Activated T-cell treated with anti-CD3 and anti-CD28 coated beads for 24 hours (primary cell): ENCODE measurements around the gene NDNF.

Experiments used
- DNase-seq: peaks from one replicate; pipeline ENCODE4 v3.0.0-alpha.2; 2020; ENCODE audit warnings: low read depth

Gene NDNF

DNA sequence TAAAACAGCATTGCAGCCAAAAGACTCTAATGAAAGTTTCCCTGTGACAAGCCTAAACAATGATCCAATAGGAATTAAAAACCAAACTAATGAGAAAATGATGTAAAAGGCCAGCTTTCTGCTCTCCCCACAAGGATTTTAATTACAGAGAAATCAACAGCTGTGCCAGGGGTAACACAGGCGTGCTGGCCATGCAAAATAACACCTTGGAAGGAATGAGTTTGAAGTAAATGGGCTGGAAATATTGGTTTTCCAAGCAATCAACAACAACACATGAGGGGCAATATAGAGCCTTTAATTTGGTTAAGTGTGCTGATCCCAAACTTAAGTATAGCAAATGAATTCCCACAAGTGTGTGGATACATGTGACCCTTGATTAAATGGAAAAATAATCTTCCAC, 56.9 kb downstream of the NDNF start:
- no peak for DNase-seq

DNA sequence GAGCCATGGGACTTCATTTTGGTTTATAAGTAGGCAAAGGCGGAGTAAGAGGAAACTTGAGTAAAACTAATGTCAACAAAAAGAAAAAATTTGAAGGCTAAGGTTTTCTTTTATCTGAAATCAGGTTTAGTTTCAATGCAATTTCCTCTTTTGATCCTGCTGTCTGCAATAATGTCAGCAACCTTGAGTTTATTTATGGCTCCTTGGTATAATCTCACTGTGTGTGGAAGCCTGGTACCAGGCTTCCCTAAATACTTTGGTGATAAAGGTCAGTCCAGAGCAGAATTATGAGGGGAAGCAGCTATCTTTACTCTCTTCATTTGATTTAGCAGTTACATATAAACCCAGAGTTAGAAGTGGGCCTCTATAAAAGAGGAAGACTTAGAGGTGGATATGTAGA, 57.8 kb downstream of the NDNF start:
- DNase-seq, result no peak

GRCh38 chr4:121011780-121012340, 60.5 kb downstream of the NDNF start:
- no peak for DNase-seq

GRCh38 chr4:121011138-121011537, 61.2 kb downstream of the NDNF start:
- DNase-seq, result no peak

- no peak for DNase-seq
These were observed 62.5 kb downstream of the NDNF start for GRCh38 chr4:121009578-121010478.

- no peak for DNase-seq
These were observed 64.7 kb downstream of the NDNF start for GRCh38 chr4:121007660-121008059.

DNA sequence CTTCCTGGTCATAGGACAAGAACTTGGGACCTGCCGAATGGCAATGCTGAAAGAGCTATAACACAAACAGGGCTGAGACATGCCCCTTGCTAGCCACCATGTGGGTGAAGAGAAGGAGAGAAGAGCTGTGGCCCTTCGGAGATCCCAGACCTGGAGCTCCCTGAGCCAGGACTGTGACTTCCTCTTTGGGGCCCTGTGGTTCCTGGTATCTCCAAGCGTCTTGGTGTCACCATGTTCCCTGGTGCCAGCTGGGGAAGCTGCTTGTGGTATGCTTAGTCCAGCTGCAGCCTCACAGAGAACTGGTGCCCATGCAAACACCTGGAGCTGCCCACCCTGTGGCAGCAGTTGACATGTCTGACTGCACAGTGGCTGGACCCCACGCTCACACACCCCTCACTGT, 68.5 kb downstream of the NDNF start:
- DNase-seq, result no peak

DNA sequence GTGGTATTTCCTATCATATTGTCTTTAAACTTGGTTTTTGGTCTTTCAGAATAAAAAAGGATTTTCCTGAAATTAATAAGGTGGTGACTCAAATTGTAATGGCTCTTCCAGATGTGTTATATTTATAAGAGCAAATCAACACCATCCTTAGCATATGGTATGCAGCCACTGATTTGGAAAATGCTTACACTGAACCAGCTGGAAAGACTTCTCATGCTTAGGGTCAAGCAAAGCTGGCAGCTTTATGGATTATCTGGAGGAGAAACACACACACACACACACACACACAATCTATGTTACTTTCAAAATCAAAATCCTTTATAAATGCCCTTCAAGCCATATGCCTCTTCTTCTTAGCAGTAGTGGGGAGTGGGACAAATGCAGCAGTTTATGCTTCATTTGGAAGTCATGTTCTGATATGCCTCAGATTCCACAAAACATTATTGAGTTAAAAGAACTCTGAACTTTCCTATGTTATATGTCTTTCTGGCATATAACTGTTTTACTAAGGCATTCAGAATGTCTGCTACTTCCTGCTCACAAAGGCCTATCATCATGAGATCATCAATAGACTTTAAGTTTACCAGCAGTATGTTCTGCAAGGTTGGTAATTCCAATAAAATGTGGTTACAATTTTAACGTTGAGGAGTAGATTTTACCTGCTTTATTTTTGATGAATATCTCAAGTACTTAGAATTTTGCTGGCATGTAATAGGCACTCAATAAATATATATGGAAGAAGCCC, 76.9 kb downstream of the NDNF start:
- no peak for DNase-seq

DNA sequence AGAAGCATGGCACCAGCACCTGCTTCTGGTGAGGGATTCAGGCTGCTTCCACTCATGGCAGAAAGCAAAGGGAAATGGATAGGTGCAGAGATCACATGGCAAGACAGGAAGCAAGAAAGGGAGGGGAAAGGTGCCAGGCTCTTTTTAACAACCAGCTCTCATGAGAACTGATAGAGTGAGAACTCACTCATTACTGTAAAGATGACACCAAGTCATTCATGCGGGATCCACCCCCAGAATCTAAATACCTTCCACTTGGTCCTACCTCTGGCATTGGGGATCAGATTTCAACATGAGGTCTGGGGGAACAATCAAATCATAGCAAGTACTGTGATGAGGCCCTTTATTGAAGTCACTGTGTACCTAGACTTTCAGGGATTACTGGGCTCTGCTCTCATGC, 77.8 kb downstream of the NDNF start:
- no peak for DNase-seq

DNA sequence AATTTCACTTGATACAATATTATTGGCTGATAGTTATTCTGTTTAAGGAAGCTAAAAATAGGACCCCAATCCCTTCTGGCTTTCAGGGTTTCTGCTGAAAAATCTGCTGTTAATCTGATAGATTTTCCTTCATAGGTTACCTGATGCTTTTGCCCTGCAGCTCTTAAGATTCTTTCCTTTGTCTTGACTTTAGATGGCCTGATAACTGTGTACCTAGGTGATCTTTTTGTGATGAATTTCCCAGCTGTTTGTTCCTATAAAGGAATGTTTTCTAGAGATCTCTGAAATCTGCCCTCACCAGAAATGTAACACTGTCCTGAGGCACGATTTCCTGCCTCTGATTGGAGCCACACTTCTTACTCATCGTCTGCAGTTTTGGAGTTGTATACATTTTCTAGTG, 80.5 kb downstream of the NDNF start:
- DNase-seq, result no peak

DNA sequence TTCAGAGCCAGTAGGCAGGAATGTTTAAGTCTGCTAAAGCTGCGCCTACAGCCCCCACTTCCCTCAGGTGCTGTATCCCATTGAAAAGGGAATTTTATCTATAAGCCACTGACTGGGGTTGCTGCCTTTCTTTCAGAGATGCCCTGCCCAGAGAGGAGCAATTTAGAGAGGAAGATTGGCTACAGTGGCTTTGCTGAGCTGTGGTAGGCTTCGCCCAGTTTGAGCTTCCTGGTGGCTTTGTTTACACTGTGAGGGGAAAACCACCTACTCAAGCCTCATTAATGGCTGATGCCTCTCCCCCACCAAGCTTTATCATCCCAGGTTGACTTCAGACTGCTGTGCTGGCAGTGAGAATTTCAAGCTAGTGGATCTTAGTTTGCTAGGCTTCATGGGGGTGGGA, 82.1 kb downstream of the NDNF start:
- no peak for DNase-seq
